Measurements from ENCODE around the gene IGFN1.

DNA sequence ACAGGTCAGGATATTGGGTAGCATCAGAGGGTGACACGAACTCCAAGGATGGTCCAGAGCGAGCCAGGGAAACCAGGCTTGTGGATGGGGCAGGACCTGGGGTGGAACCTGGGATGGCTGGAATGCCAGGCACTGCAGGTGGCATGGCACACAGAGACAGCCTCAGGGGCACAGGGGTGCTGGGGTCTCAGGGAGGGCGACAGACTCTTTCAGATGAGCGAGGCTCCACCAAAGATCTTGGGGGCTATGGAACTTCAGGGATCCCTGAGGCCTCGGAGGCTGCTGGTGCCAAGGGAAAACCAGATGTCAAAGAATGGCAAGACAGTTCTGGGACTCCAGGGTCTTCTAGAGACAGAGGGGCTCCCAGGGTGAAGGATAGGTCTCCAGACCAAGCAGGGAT is 21.4 kb downstream of the IGFN1 start:
- TF ChIP-seq, protein P1, sequence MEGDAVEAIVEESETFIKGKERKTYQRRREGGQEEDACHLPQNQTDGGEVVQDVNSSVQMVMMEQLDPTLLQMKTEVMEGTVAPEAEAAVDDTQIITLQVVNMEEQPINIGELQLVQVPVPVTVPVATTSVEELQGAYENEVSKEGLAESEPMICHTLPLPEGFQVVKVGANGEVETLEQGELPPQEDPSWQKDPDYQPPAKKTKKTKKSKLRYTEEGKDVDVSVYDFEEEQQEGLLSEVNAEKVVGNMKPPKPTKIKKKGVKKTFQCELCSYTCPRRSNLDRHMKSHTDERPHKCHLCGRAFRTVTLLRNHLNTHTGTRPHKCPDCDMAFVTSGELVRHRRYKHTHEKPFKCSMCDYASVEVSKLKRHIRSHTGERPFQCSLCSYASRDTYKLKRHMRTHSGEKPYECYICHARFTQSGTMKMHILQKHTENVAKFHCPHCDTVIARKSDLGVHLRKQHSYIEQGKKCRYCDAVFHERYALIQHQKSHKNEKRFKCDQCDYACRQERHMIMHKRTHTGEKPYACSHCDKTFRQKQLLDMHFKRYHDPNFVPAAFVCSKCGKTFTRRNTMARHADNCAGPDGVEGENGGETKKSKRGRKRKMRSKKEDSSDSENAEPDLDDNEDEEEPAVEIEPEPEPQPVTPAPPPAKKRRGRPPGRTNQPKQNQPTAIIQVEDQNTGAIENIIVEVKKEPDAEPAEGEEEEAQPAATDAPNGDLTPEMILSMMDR (IDR thresholded peaks at IDR 0.05): no peak
- no peak for TF ChIP-seq POLR2A (IDR thresholded peaks at IDR 0.05)
- TF ChIP-seq POLR2AphosphoS5 (IDR thresholded peaks at IDR 0.05): no peak
